ENCODE measurements around the gene SLC47A2.
"Not testable (repeated sequence)": the region's sequence is repeated elsewhere in the genome, so short reads cannot be mapped to it uniquely, and the experiment has no call there.

SLC47A2 gene

DNA sequence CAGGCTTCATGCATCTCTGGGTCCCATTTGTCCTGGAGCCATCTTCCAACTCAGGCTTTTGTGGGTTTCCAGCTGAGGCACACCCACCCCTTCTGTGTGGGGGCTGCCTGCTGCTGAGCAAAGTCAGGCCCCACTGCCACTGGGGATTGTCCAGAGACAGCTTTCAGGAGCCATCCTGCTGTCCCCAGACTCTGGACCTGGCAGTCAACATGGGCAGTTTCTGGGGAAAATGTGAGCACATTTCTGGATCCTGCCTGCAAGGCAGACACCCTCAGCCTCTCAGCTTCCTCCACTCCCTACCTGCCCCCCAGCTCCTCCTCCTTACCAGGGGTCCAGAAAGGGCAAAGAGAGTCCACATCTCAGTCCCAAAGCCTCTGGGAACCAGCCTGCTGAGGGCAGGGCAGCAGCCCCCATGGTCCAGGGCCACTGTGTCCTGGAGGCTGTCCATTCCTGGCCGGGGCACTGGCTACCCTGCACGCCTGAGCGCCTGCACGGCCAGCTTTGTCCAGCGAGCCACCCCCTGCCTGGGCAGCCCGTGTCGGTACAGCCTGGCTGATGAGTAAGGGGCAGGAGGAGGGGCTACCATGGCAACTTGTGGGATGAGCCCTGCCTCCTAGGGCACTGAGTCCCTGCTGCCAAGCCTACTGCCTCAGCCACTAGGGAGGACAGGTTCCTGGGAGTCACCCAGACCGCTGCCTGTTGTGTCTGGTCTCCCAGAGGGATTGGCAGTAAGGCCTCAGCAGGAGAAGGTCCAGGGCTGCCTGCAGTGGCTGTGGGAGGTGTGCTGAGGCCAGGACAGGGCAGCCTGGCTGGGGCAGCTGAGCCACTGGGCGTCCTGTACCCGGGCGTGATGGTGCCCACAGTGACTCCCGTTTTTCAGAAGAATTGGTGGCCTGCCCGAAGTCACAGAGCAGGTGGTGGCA lies at the start of gene SLC47A2:
Gene SLC47A2, minus strand, starts transcription at position 477 of the 923 bp plus-strand sequence. Its CDS starts 29 bp downstream, at position 448.
- TF ChIP-seq, protein P1, sequence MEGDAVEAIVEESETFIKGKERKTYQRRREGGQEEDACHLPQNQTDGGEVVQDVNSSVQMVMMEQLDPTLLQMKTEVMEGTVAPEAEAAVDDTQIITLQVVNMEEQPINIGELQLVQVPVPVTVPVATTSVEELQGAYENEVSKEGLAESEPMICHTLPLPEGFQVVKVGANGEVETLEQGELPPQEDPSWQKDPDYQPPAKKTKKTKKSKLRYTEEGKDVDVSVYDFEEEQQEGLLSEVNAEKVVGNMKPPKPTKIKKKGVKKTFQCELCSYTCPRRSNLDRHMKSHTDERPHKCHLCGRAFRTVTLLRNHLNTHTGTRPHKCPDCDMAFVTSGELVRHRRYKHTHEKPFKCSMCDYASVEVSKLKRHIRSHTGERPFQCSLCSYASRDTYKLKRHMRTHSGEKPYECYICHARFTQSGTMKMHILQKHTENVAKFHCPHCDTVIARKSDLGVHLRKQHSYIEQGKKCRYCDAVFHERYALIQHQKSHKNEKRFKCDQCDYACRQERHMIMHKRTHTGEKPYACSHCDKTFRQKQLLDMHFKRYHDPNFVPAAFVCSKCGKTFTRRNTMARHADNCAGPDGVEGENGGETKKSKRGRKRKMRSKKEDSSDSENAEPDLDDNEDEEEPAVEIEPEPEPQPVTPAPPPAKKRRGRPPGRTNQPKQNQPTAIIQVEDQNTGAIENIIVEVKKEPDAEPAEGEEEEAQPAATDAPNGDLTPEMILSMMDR (IDR thresholded peaks at IDR 0.05; ENCODE audit: insufficient read depth, low read length, poor library complexity, severe bottlenecking): no peak
- H3K4me3 ChIP-seq (replicated peaks; ENCODE audit: low read depth, low read length): no peak within 1 kb of the TSS
- no peak for DNase-seq (ENCODE audit: extremely low read depth, insufficient read length)
- H3K27me3 ChIP-seq (replicated peaks; ENCODE audit: control insufficient read depth, insufficient read depth, low read length): no peaks in the 10 kb centered on the region; the same call in none of the 2 replicates
- H3K36me3 ChIP-seq (ENCODE audit: control insufficient read depth, insufficient read depth, low read length): no peaks in the 10 kb centered on the region

- Histone ChIP-seq H3K27me3 (replicated peaks; ENCODE audit: control insufficient read depth, insufficient read depth, low read length) (no peaks in the 10 kb centered on the region), H3K36me3 (ENCODE audit: control insufficient read depth, insufficient read depth, low read length) (no peaks in the 10 kb centered on the region), H3K4me3 (replicated peaks; ENCODE audit: low read depth, low read length) (no peak overlapping the region)
- TF ChIP-seq, protein P1 (IDR thresholded peaks at IDR 0.05; ENCODE audit: insufficient read depth, low read length, poor library complexity, severe bottlenecking): no peak
- DNase-seq (ENCODE audit: extremely low read depth, insufficient read length): no peak
Measured at GRCh38 chr17:19766016-19766415, 49.6 kb upstream of the SLC47A2 start.

DNA sequence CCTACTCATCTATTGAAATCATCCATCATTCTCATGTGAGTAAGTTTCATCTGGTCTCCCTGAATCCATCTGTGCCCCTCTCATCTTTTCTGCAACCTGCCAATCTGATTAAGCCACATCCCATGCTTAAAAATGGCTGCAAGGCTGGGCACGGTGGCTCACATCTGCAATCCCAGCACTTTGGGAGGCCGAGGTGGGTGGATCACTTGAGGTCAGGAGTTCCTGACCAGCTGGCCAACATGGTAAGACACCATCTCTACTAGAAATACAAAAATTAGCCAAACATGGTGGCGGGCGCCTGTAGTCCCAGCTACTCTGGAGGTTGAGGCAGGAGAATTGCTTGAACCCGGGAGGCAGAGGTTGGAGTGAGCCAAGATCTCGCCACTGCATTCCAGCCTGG lies 47.6 kb upstream of the SLC47A2 start:
- DNase-seq (ENCODE audit: extremely low read depth, insufficient read length); H3K27me3 ChIP-seq (replicated peaks; ENCODE audit: control insufficient read depth, insufficient read depth, low read length); H3K4me3 ChIP-seq (replicated peaks; ENCODE audit: low read depth, low read length); H3K36me3 ChIP-seq (ENCODE audit: control insufficient read depth, insufficient read depth, low read length): not testable (repeated sequence)

- DNase-seq (ENCODE audit: extremely low read depth, insufficient read length): no peak
- Histone ChIP-seq H3K36me3 (ENCODE audit: control insufficient read depth, insufficient read depth, low read length) (no peaks in the 10 kb centered on the region), H3K27me3 (replicated peaks; ENCODE audit: control insufficient read depth, insufficient read depth, low read length) (no peaks in the 10 kb centered on the region), H3K4me3 (replicated peaks; ENCODE audit: low read depth, low read length) (no peak overlapping the region)
- TF ChIP-seq, protein P1 (IDR thresholded peaks at IDR 0.05; ENCODE audit: insufficient read depth, low read length, poor library complexity, severe bottlenecking): no peak
Measured at GRCh38 chr17:19763416-19763815, 47.0 kb upstream of the SLC47A2 start.

- TF ChIP-seq, protein P1 (IDR thresholded peaks at IDR 0.05; ENCODE audit: insufficient read depth, low read length, poor library complexity, severe bottlenecking): peak; percentile 82
- no peaks in the 10 kb centered on the region for H3K36me3 ChIP-seq (ENCODE audit: control insufficient read depth, insufficient read depth, low read length)
- H3K27me3 ChIP-seq (replicated peaks; ENCODE audit: control insufficient read depth, insufficient read depth, low read length): no peaks in the 10 kb centered on the region
- no peak for DNase-seq (ENCODE audit: extremely low read depth, insufficient read length)
- no peak overlapping the region for H3K4me3 ChIP-seq (replicated peaks; ENCODE audit: low read depth, low read length)
Measured at GRCh38 chr17:19762515-19762961, 46.2 kb upstream of the SLC47A2 start.

DNA sequence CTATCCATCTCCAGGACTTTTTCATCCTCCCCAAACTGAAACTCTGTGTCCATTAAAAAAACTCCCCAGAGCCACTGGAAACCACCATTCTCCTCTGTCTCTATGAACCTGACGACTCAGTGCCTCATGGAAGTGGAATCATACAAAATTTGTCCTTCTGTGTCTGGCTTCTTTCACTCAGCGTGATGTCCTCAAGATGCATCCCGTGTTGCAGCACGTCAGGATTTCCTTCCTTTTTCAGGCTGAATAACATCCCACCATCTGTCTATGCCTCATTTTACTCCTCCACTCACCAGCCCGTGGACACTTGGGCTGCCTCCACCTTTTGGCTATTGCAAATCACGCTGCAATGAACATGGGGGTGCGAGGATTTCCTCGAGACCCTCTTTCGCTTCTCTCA lies 44.4 kb upstream of the SLC47A2 start:
- H3K36me3 ChIP-seq (ENCODE audit: control insufficient read depth, insufficient read depth, low read length): no peaks in the 10 kb centered on the region
- no peaks in the 10 kb centered on the region for H3K27me3 ChIP-seq (replicated peaks; ENCODE audit: control insufficient read depth, insufficient read depth, low read length)
- TF ChIP-seq, protein P1 (IDR thresholded peaks at IDR 0.05; ENCODE audit: insufficient read depth, low read length, poor library complexity, severe bottlenecking): no peak

More for the DNA sequence above, 44.4 kb upstream of the SLC47A2 start:
- no peak overlapping the region for H3K4me3 ChIP-seq (replicated peaks; ENCODE audit: low read depth, low read length)
- no peak for DNase-seq (ENCODE audit: extremely low read depth, insufficient read length)

Measured in GM06990 (cell line).